Activated T-helper 17 cell treated with anti-CD3 and anti-CD28 coated beads, Interleukin-2, amount 50 U/mL, for 72 hours (primary cell): Measurements from ENCODE around the gene UNC13D. TPM values are rescaled to one million over a fixed set of nuclear protein-coding genes. Genes with fewer than 3 reads are reported as not detected.
"Not testable (repeated sequence)": the region's sequence is repeated elsewhere in the genome, so short reads cannot be mapped to it uniquely, and the experiment has no call there.

Experiments used
- ATAC-seq: fragments of 150-1000 bp; cut with Tn5 transposase; replicated peaks from 2 replicates; pipeline ENCODE4 v1.10.0; 2021; ENCODE audit warnings: mild to moderate bottlenecking, moderate library complexity
- H3K27ac Mint-ChIP-seq: one replicate; pipeline ENCODE4 v1.8.0; 2022; ENCODE audit warnings: mixed read lengths
- H3K27me3 Mint-ChIP-seq: one replicate; pipeline ENCODE4 v1.8.0; 2022; ENCODE audit warnings: mixed read lengths
- H3K36me3 Mint-ChIP-seq: one replicate; pipeline ENCODE4 v1.8.0; 2022; ENCODE audit warnings: low read depth, mild to moderate bottlenecking, mixed read lengths
- H3K4me1 Mint-ChIP-seq: one replicate; pipeline ENCODE4 v1.8.0; 2022; ENCODE audit warnings: mixed read lengths
- H3K4me3 Mint-ChIP-seq: one replicate; pipeline ENCODE4 v1.8.0; 2022; ENCODE audit warnings: mild to moderate bottlenecking, mixed read lengths
- H3K9me3 Mint-ChIP-seq: one replicate; pipeline ENCODE4 v1.8.0; 2022; ENCODE audit warnings: mixed read lengths
- total RNA-seq, 2 donors: library from RNA; stranded (reverse); gene quantifications; one replicate each; pipeline ENCODE4 v1.2.3, GENCODE V29; 2022

UNC13D gene
- total RNA-seq, 2 donors from 2014 or later: 153 to 160 TPM

- peak overlapping the region; percentile 86 for H3K27ac Mint-ChIP-seq
- not testable (repeated sequence) for H3K27me3 Mint-ChIP-seq, H3K9me3 Mint-ChIP-seq, H3K36me3 Mint-ChIP-seq, ATAC-seq, H3K4me1 Mint-ChIP-seq
- peak overlapping the region; percentile 62 for H3K4me3 Mint-ChIP-seq
These were observed 21.4 kb upstream of the UNC13D start for GRCh38 chr17:75865404-75866188.

GRCh38 chr17:75864887-75865286 lies 20.7 kb upstream of the UNC13D start:
- H3K9me3 Mint-ChIP-seq, H3K36me3 Mint-ChIP-seq, H3K27me3 Mint-ChIP-seq, H3K4me1 Mint-ChIP-seq: not testable (repeated sequence)
- peak overlapping the region; percentile 86 for H3K27ac Mint-ChIP-seq
- peak; percentile 81 for ATAC-seq
- peak overlapping the region; percentile 62 for H3K4me3 Mint-ChIP-seq

GRCh38 chr17:75864448-75864871 lies 20.3 kb upstream of the UNC13D start:
- H3K4me1 Mint-ChIP-seq: peaks cover 6% of the 10 kb centered on the region
- no peaks in the 10 kb centered on the region for H3K36me3 Mint-ChIP-seq
- no peaks in the 10 kb centered on the region for H3K9me3 Mint-ChIP-seq
- peak overlapping the region; percentile 62 for H3K4me3 Mint-ChIP-seq
- peak overlapping the region; percentile 86 for H3K27ac Mint-ChIP-seq
- peak; percentile 78 for ATAC-seq
- H3K27me3 Mint-ChIP-seq: no peaks in the 10 kb centered on the region

GRCh38 chr17:75861927-75862317 lies 17.7 kb upstream of the UNC13D start:
- Mint-ChIP-seq H3K9me3 (no peaks in the 10 kb centered on the region), H3K36me3 (no peaks in the 10 kb centered on the region)

GRCh38 chr17:75859358-75859757 lies 15.2 kb upstream of the UNC13D start:
- H3K9me3 Mint-ChIP-seq, ATAC-seq, H3K27me3 Mint-ChIP-seq, H3K36me3 Mint-ChIP-seq: not testable (repeated sequence)
- H3K27ac Mint-ChIP-seq: peak overlapping the region; percentile 52
- peaks cover 14% of the 10 kb centered on the region for H3K4me1 Mint-ChIP-seq
- peak overlapping the region; percentile 25 for H3K4me3 Mint-ChIP-seq

More at GRCh38 chr17:75861927-75862317, 17.7 kb upstream of the UNC13D start:
- H3K27me3 Mint-ChIP-seq: no peaks in the 10 kb centered on the region
- peaks cover 12% of the 10 kb centered on the region for H3K4me1 Mint-ChIP-seq
- no peak for ATAC-seq
- no peak overlapping the region for H3K4me3 Mint-ChIP-seq
- H3K27ac Mint-ChIP-seq: no peak overlapping the region

GRCh38 chr17:75856062-75856756 lies 12.0 kb upstream of the UNC13D start:
- Mint-ChIP-seq H3K4me3 (no peak overlapping the region), H3K27me3 (no peaks in the 10 kb centered on the region), H3K9me3 (no peaks in the 10 kb centered on the region), H3K4me1 (peaks cover 12% of the 10 kb centered on the region), H3K36me3 (peaks cover 16% of the 10 kb centered on the region), H3K27ac (no peak overlapping the region)
- no peak for ATAC-seq

- ATAC-seq: peak; percentile 91
These were observed 11.3 kb upstream of the UNC13D start, which contains the start of gene WBP2 for GRCh38 chr17:75855310-75856061. Gene WBP2 (minus strand): TSS chr17:75855335. CDS start chr17:75855297, 38 bp downstream.

GRCh38 chr17:75854881-75855309 lies 10.7 kb upstream of the UNC13D start:
- Mint-ChIP-seq H3K27me3 (no peaks in the 10 kb centered on the region), H3K4me1 (peaks cover 12% of the 10 kb centered on the region), H3K9me3 (no peaks in the 10 kb centered on the region), H3K27ac (no peak overlapping the region), H3K4me3 (no peak overlapping the region), H3K36me3 (peaks cover 29% of the 10 kb centered on the region)
- ATAC-seq: no peak

More at GRCh38 chr17:75855310-75856061, 11.3 kb upstream of the UNC13D start, which contains the start of gene WBP2:
- no peak within 1 kb of the TSS for H3K27ac Mint-ChIP-seq
- peaks cover 23% of the 10 kb centered on the region for H3K36me3 Mint-ChIP-seq
- peaks cover 12% of the 10 kb centered on the region for H3K4me1 Mint-ChIP-seq
- no peaks in the 10 kb centered on the region for H3K9me3 Mint-ChIP-seq
- H3K4me3 Mint-ChIP-seq: no peak within 1 kb of the TSS
- no peaks in the 10 kb centered on the region for H3K27me3 Mint-ChIP-seq

- H3K36me3 Mint-ChIP-seq: peaks cover 35% of the 10 kb centered on the region
- no peak overlapping the region for H3K27ac Mint-ChIP-seq
- H3K27me3 Mint-ChIP-seq: no peaks in the 10 kb centered on the region
- no peak overlapping the region for H3K4me3 Mint-ChIP-seq
- peaks cover 12% of the 10 kb centered on the region for H3K4me1 Mint-ChIP-seq
- ATAC-seq: no peak
- no peaks in the 10 kb centered on the region for H3K9me3 Mint-ChIP-seq
These were observed 10.0 kb upstream of the UNC13D start for GRCh38 chr17:75854101-75854748.

- Mint-ChIP-seq H3K27ac (no peak overlapping the region), H3K36me3 (peaks cover 43% of the 10 kb centered on the region), H3K27me3 (no peaks in the 10 kb centered on the region), H3K4me1 (peaks cover 6% of the 10 kb centered on the region), H3K4me3 (no peak overlapping the region), H3K9me3 (no peaks in the 10 kb centered on the region)
- no peak for ATAC-seq
These were observed 9.2 kb upstream of the UNC13D start for GRCh38 chr17:75853433-75853832.

GRCh38 chr17:75851693-75851991 lies 7.4 kb upstream of the UNC13D start:
- H3K4me1 Mint-ChIP-seq, H3K27ac Mint-ChIP-seq, H3K27me3 Mint-ChIP-seq, ATAC-seq, H3K9me3 Mint-ChIP-seq, H3K4me3 Mint-ChIP-seq: not testable (repeated sequence)
- H3K36me3 Mint-ChIP-seq: peaks cover 61% of the 10 kb centered on the region

- H3K4me3 Mint-ChIP-seq: no peak overlapping the region
- no peak for ATAC-seq
- no peak overlapping the region for H3K27ac Mint-ChIP-seq
- H3K36me3 Mint-ChIP-seq: peaks cover 67% of the 10 kb centered on the region
- no peaks in the 10 kb centered on the region for H3K9me3 Mint-ChIP-seq
- H3K27me3 Mint-ChIP-seq: no peaks in the 10 kb centered on the region
- H3K4me1 Mint-ChIP-seq: no peaks in the 10 kb centered on the region
These were observed 6.9 kb upstream of the UNC13D start for GRCh38 chr17:75850928-75851692.

- no peak for ATAC-seq
- H3K4me3 Mint-ChIP-seq: no peak overlapping the region
- no peaks in the 10 kb centered on the region for H3K9me3 Mint-ChIP-seq
- H3K36me3 Mint-ChIP-seq: peaks cover 78% of the 10 kb centered on the region
- H3K27ac Mint-ChIP-seq: no peak overlapping the region
- H3K4me1 Mint-ChIP-seq: no peaks in the 10 kb centered on the region
- no peaks in the 10 kb centered on the region for H3K27me3 Mint-ChIP-seq
These were observed 5.5 kb upstream of the UNC13D start for GRCh38 chr17:75849724-75850123.

- no peak overlapping the region for H3K4me3 Mint-ChIP-seq
- no peaks in the 10 kb centered on the region for H3K4me1 Mint-ChIP-seq
- H3K27me3 Mint-ChIP-seq: no peaks in the 10 kb centered on the region
- H3K36me3 Mint-ChIP-seq: peaks cover 79% of the 10 kb centered on the region
- no peak overlapping the region for H3K27ac Mint-ChIP-seq
- no peak for ATAC-seq
- H3K9me3 Mint-ChIP-seq: no peaks in the 10 kb centered on the region
These were observed 5.1 kb upstream of the UNC13D start for GRCh38 chr17:75849279-75849646.
